Fibroblast of skin of back (primary cell): Measurements from ENCODE around the gene ZNF804A.
"Not testable (repeated sequence)": the region's sequence is repeated elsewhere in the genome, so short reads cannot be mapped to it uniquely, and the experiment has no call there.

Source experiments
- DNase-seq: peaks from one replicate; pipeline ENCODE4 v3.0.0-alpha.2; 2013

The ZNF804A gene

DNA sequence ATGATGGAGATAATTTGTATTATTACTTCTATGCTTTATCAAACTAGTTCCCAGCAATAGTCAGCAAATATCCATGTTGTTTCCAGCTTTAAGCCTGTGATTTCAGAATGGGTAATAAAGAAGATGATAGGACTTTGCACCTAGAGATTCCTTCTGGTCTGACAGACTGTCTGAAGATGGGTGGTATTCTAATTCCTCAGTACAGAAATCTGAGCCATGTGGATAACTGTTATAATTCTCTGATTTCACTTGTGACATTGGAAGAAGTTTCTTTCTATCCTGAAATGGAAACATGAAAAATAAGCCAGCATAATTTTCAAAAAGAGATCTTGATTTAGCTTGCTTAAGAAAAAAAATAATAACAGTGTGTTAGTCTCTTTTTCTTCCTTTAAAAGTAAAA is 130.1 kb downstream of the ZNF804A start:
- no peak for DNase-seq

DNA sequence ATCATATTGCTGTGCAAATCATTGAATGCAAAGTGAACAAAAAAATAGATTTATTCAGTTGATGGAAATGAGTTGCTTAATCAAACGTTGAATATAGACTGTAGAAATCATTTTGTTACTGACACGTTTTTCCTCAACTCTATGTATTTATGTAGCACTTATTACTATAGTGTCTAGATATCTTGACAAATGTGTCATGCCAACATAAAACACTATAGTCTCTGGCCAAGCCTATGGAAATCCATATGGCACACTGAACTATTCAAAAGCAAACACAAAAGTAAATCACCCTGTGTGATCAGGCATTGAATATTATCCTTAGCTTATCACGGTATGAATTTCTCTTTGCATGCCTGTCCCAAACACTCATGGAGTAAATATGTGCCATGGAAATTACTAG is 131.3 kb downstream of the ZNF804A start:
- peak; percentile 4 for DNase-seq

DNA sequence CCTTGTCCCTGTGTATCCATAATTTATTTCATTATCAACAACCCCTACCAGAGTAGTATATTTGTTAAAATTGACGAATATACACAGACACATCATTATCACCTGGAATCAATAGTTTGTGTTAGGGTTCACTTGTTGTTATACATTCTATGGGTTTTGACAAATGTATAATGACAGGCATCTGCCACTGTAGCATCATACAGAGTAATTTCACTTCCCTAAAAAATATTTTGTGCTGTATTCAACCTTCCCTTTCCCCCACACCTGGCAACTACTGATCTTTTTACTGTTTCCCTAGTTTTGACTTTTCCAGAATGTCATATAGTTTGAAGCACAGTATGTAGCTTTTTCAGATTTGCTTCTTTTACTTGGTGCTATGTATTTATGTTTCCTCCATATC is 132.0 kb downstream of the ZNF804A start:
- no peak for DNase-seq

DNA sequence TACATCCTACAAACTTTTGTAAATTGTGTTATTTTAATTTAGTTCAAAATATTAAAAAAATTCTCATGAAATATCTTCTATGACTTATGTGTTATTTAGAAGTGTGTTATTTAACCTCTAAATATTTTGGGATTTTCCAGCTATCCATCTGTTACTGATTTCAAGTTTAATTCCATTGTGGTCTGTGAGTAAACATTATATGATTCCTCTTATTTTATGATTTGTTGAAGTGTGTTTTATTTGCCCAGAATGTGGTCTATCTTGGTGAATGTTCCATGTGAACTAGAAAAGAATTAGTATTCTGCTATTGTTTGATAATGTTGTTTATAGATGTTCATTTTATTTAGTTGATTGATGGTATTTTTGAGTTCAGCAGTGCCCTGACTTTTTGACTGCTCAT is 136.0 kb downstream of the ZNF804A start:
- no peak for DNase-seq

DNA sequence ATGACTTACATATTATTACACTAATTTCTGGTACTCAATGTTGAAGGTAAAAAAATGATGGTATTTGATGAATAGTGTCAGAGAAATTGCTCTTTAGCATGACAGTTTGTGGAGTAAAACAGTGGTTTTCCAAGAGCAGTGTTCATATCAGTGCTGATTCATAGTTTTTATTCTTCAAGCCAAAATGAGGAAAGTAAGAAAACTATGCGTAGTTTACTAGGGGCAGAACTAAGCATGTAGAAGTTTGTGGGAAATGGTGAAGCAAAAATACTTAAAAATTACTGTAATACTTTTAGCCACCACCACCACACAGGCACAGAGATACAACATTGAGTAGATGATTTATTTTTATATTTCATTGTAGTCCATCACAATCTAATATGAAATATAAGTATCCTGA is 137.3 kb downstream of the ZNF804A start:
- no peak for DNase-seq

DNA sequence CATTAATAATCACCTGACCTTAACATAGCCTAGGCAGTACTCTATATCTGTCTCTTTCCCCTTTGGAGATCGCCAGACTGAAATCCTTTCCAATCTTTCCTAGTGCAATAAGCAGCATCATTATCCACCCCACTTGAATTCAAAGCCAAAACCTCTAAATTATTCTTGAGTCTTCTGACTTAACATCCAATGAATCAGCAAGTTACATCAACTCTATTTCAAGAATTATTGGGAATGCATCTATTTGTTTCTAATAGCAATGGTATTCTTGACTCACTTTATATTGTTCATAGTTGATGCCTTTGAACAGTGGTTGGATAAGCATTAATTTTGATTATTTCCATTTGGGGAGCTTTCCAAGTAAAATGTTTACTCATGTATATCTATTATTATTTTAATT is 144.8 kb downstream of the ZNF804A start:
- no peak for DNase-seq

GRCh38 chr2:184756161-184756560 is 157.8 kb downstream of the ZNF804A start:
- DNase-seq, result no peak

GRCh38 chr2:184756885-184757284 is 158.6 kb downstream of the ZNF804A start:
- DNase-seq, result no peak

- not testable (repeated sequence) for DNase-seq
Observed at GRCh38 chr2:184759557-184760255, 161.4 kb downstream of the ZNF804A start.

- no peak for DNase-seq
Observed at GRCh38 chr2:184760931-184761330, 162.6 kb downstream of the ZNF804A start.

GRCh38 chr2:184765112-184765895 is 167.0 kb downstream of the ZNF804A start:
- no peak for DNase-seq

- no peak for DNase-seq
Observed at GRCh38 chr2:184767059-184767458, 168.7 kb downstream of the ZNF804A start.

- DNase-seq, result peak; percentile 34
Observed at GRCh38 chr2:184769023-184769422, 170.7 kb downstream of the ZNF804A start.

GRCh38 chr2:184769686-184770085 is 171.4 kb downstream of the ZNF804A start:
- DNase-seq, result no peak

DNA sequence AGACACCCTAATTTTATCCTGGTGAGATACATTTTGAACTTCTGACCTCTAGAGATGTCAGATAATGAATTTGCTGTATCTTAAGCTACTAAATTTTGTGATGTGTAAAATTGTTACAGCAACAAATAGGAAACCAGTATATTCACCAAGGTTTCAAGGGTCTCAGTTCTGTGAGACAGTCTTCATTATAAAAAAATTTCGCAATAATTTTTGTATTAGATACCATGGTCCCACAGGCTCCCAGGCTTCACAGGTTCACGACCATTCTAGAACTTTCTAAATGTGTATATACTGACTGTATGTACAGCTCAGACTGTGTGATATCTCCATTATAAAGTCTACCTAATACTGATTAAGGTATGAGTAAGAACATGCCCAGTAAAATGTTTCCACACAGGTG is 181.4 kb downstream of the ZNF804A start:
- no peak for DNase-seq

DNA sequence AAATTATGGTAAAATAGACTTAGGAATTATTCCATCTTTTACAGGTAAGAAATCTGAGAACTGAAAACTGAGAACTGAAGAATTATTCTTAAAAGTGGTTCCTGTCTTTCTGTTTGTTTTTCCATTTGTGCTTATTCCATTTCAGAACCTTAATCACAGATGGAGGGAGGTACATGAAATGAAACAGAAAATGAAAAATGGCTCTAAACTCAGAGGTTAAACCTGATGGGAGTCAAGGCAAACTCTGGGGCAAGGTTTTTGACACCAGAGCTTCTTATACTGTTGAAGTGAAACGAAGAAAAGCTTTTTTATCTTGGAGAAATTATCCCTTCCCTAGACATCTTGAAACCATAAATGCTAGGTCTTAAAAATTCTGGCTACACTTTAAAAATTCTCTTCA is 182.1 kb downstream of the ZNF804A start:
- DNase-seq, result no peak

DNA sequence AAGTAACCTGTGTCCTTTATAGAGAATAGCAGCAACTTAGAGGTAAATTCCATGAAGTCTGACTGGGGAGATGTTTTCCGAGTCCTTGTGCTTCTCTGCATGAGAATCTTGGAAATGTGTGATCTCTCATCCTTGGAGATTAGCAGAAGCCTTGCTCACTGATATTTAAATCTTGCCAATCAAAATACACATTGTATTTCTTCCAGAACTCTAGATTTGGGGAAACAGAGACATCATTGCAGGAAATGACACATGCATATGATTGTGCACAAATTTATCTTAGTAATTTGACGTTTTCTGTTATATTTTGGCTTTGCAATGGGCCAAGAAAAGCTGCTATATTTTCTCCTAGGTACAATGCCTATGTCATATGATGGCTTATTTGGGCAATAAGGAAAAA is 182.6 kb downstream of the ZNF804A start:
- DNase-seq, result peak; percentile 24

DNA sequence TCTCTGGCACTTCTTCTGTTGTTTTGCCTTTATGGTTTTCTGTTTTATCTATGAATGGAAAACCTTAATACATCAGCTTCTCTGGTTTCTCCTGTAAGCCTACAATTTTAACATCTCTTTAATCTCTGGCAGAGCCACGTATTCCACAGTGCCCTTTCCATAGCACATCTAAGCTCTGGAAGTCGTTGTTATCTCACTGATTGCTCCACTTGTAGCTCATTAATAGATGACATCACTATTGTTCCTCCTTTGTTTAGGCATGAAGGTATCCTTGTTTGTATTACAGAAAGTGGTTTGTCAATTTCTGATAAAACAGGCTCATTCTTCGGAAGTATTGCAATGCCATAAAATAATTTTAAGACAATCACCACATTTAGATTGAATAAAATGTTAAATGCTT is 185.2 kb downstream of the ZNF804A start:
- no peak for DNase-seq

DNA sequence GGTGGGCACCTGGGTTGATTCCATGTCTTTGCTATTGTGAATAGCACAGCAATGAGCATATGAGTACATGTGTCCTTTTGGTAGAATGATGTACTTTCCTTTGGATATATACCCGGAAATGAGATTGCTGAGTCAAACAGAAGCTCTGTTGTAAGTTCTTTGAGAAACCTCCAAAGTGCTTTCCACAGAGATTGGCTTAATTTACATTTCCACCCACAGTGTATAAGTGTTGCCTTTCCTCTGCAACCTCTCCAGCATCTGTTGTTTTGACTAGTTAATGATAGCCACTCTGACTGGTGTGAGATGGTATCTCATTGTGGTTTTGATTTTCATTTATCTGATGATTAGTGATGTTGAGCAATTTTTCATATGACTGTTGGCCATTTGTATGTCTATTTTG is 194.8 kb downstream of the ZNF804A start:
- no peak for DNase-seq

DNA sequence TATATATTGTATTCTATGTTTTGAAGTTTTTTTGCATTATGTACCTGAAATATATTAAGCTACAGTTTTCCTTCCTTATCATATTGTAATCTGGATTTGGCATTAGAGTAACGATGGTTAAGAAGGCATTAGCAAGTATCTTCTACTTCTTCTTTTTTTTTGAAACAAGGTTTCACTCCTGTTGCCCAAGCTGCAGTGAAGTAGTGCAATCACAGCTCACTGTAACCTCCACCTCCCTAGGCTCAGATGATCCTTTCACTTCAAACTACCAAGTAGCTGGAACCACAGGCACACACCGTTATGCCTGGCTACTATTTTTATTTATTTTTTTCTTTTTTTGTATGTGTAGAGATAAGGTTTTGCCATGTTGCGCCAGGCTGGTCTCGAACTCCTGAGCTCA is 201.1 kb downstream of the ZNF804A start:
- no peak for DNase-seq

GRCh38 chr2:184814421-184814820 is 216.1 kb downstream of the ZNF804A start:
- DNase-seq, result no peak

GRCh38 chr2:184815824-184816223 is 217.5 kb downstream of the ZNF804A start:
- DNase-seq, result no peak

DNA sequence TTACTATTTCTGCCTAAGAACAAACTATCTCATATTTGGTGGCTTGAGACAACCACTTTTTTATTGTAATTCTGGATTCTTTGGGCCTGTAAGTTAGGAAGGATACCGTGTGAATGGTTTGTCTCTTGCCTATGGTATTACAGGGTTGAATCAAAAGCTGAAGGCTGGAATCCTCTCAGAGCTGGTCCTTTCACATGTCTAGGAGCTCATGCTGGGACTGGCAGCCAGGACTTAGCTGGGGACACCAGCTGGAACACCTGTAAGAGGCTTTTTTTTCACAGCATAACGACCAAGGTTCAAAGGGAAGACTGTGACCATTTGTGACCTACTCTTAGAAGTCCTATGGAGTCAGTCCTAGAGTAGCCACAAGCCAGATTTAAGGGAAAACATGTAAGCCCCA is 226.3 kb downstream of the ZNF804A start:
- DNase-seq, result no peak

- DNase-seq, result no peak
Observed at GRCh38 chr2:184830531-184830930, 232.2 kb downstream of the ZNF804A start.
